ENCODE data around the gene ZNF682.

- TF ChIP-seq CTCF (IDR thresholded peaks at IDR 0.05) (no peak), POLR2A (IDR thresholded peaks at IDR 0.05) (no peak)
Measured at GRCh38 chr19:20035935-20036334, 3.4 kb downstream of the ZNF682 start.

Data from Peyer's patch (tissue), 4 donors.